Renal cortical epithelial cell (primary cell): ENCODE data around the gene SCFD2. TPM values are rescaled to one million over a fixed set of nuclear protein-coding genes. Genes with fewer than 3 reads are reported as not detected.

ENCODE experiments used
- DNase-seq: peaks from one replicate; pipeline ENCODE4 v3.0.0-alpha.2; 2011; ENCODE audit warnings: low read depth
- total RNA-seq: library from RNA; depleted of rRNA; stranded (reverse); fragments of >200 nt; gene quantifications from 2 replicates; pipeline ENCODE4 v1.2.3, GENCODE V29; 2014

SCFD2 gene
- total RNA-seq, 1 donor from 2014 or later = 22.7 TPM

DNA sequence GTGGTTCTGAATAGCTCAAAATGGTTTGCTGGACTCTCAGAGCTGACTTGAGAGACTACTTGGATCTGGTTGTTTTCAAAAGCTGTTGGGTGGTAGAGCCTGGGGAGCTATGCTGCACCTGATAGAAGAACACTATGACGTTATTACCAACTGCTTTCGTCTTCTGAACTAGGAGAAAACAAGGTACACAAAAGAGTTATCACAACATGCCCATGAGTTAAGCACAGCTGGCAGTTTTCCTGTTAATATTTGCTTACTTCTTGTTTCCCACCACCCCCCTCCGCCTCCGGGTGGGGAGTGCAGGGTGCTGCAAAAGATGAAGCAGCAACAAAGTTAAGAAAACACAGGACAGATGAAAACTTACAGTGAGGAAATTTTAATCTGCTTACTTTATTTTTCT is 434.6 kb downstream of the SCFD2 start:
- no peak for DNase-seq

DNA sequence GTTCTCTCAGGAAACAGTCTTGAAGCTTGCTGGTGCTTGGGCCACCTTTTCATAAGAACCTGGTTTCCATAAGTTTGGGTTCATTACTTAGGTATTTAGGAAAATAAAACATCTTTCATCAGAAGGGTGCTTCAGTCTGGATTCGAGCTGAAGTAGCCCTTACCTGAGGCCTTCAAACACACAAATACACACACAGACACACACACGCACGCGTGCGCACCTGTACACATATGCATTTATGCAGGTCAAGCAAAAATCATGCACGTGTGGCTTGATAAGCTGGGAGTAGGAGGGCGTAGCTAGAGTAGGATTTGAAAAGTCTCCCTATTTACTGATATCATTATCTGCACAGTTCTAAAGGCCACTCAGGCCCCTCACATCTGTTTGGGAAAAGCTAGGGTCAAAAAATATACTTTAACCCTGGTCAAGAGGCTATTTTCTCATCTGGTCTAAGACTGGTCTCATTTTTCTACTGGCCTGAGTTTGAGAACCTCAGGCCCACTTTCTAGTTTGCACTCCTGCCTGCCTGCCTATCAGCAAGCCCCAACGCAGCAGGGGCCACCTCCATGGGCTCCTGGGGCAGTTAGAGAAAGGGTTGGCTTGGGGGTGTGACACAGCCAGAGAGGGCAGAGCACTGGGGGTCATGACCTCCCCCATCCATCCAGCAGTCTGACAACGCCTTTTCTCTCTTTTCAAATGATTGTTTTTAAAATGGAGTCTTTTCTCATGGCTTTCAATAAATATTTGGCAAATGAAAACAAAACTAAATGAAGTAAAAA is 439.5 kb downstream of the SCFD2 start:
- DNase-seq = no peak

DNA sequence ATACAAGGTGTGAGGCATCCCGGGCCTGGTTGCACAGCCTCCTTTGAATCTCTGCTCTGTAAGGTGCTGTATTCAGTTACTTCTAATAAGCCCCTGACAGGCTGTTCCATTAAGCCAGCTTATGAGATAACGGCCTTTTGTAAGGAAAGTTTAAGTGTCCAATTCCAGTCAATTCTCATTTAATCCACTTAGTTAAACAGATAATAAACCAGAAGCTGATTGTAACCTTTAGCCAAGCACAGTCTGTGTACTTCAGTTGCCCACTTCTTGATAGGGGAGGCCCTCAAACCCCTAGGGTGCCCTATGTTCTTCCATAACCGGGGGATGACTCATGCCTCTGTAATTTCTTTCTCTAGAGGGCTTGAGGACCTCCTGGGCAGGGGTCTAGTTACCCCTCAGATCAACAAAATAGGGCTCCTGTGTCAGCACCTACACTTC is 440.3 kb downstream of the SCFD2 start:
- DNase-seq = peak; percentile 17

DNA sequence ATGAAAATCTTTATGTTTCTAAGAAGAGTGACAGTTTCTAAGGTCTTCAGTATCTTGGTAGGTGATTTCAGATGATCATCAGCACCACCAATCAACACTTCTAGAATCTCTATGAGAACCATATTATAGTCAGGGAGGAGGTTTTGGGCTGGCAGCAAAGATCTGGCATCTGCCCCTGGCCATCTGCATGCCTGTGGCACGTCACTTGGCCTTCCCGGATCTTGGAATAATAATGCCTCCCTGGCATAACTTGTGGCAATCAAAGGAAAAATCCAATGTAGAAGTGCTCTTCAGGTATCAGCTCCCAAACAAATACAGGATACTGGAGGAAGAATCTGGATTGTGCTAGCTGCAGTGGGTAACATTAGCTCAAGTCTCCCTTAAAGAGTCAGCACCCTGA is 446.4 kb downstream of the SCFD2 start:
- no peak for DNase-seq

DNA sequence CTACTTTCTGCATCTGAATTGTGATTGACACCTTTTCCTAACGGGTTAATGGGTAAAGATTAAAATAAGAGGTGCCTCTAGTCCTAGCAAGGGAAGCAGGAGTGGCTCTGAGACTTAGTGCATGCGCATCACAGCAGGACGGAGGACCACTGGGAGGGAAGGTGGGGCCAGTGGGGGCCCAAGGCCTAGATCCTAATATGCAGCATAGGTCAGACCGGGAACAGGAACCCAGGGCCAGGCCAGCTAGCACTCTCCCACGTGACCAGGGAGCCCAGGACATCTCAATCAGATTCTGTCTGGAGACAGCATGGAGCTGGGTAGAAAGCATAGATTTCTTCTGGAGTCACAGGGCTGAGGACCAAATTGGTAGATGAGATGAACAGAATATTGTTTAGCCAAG is 448.0 kb downstream of the SCFD2 start:
- no peak for DNase-seq

DNA sequence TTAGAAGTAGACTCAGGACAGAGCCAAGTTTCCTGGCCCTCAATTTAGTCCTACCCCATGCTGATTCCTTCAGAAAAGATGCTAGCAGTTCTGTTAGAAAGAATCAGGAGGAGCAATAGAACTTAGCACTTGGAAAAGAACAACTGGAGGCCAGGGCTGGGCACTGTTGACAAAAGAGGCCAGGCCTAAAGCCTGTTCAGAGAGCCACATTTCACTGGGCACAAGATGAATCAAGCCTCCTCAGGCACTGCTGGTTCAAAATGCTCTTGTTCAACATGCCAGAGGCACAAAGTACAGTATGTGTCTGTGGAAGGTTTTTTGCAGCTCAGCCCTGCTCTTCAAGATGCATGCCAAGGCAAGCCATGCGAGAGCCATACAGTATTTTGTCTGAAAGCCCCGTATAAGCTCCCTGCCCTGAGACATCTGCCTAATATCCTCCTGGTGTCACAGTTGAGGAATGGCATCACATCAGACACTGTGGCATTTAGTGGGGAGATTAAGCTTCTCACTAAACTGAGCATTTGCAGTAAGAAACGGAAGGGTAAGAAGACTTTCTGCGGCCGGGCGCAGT is 450.0 kb downstream of the SCFD2 start:
- DNase-seq = no peak

DNA sequence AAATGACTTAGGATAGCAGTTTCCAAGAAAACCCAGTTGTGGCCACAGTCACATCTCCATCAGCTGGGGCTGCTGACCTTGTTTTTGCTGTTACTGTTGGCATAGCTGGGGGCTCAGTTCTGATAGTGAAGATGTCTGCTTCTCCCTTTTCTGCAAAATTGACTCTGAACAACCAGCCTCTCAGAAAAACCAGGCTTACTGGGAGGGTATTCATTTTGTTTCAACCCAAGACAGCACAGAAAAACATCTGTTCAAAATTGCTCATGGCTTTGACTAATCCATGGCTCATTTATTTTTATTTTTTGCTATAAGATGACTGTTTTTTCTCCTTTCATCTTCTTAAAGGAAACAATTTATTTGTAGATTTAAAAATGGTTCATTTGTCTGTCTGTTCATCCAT is 450.7 kb downstream of the SCFD2 start:
- DNase-seq = no peak

DNA sequence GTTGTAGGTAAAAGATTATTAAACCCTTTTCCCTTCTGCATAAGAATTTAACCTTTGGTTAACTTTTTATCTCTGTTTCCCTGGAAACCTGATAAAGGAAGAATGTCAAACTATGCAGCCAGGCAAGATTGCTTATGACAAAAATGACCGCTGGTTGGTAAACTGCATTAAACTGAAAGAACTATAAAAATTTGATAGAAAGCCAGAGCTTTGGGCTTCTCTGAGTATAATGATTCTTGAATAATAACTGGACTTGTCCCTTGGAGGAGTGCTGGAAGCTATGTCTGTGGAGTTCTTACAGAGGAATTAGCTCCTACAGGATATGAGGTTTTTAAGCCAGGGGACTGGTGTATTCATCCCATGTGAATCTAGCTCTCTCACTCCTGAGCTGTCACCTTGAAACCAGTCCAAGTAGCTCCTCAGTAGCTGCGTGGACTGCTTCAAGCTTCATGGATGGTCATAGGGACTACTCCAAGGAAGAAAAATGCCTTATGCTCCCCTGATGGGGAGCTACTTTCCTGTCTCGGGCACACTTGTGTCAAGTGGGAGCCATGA is 451.7 kb downstream of the SCFD2 start:
- DNase-seq = no peak

DNA sequence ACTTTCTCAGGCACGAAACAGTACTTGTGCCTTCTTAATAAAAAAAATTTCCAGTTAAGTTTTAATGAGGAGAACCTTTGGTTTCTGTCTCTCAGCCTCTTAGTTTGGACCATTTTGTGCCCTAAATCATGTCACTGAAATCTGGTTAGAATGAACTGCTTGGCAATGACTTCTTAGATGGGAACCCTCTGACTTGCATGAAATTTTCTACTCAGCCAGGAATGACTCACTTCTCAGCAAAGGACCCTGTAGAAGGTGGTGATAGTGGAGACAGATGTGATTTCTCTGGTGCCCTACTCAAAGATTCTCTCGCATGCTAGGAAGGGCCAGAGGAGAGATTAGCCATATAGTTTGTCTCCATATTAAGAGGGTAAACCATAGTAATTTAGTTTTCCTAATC is 453.3 kb downstream of the SCFD2 start:
- DNase-seq = peak; percentile 10

DNA sequence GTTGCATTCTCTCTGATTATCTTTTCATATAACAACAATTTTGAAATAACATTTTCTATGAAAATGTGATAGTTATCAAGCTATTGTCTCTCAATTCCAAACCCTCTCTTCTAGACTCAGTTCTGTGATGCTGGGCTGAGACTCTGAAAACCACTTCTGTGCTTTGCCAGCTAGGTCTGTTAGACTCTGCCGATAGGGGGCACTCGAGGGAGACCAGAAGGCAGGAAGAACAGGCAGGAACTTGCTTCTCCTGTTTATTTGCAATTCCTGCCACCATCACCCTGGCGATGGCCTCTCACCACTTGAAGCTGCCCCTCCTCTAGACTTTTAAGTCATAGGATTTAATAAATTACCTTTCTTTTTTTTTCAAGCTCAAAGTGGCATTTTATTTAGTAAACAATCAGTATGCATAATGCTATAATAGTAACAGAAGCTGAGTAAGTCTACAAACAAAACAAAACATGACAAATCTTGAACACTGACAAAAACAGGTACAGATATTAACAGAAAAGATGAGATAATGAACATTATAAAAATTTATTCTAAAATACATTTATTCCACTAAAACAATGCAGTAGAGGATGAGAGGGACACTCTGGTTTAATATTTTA is 454.1 kb downstream of the SCFD2 start:
- DNase-seq = peak; percentile 76

DNA sequence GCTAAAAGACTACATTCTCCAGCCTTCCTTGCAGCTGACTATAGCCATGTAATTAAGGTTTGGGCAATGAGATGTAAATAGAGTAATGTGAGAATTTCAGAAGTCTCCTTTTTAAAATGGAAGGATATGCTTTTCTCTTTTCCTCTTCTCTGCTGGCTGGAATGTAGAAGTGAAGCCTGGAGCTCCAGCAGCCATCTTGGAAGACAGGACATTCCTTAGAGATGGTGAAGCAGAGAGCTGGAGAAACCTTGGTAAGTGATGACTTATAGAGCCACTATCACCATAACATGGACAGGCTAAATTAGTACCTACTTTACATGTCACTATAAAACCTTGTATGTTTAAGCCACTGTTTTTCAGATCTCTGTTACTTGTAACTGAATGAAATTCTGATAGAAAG is 455.7 kb downstream of the SCFD2 start:
- no peak for DNase-seq

DNA sequence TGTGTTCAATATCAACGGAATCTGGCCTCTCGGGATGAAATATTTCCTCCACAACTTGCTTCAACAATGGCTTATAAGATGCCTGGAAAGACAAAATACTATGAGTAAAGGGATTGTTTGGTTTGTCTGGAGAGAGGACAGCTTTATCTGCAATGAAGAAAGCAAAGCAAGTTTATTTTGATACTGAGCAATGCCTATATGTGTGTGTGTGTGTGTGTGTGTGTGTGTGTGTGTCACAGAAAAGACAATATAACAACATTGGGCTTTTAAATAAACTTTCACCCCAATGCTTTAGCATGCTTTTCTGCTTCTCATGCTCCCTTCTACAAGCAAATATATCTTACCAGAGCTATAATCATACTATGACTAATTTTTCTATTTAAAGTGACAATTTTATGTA is 458.4 kb downstream of the SCFD2 start:
- no peak for DNase-seq

DNA sequence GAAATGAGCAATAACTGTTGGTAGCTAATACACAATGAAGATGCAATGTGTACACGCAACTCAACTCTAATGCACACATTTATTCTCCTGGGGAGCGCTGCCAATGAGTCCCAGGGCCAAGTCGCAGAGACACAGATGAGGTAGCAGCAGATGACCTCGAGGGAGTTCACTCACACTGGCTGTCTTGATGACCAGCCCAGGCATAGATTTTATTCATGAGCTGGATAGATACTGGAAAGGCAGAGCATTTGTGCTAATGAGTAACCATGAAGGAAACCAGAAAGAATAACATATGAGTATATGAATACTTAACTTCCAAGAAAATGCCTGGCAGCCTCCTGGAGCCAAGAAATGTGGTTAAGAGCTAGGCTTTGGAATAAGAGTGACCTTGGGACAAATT is 461.4 kb downstream of the SCFD2 start:
- peak; percentile 69 for DNase-seq

DNA sequence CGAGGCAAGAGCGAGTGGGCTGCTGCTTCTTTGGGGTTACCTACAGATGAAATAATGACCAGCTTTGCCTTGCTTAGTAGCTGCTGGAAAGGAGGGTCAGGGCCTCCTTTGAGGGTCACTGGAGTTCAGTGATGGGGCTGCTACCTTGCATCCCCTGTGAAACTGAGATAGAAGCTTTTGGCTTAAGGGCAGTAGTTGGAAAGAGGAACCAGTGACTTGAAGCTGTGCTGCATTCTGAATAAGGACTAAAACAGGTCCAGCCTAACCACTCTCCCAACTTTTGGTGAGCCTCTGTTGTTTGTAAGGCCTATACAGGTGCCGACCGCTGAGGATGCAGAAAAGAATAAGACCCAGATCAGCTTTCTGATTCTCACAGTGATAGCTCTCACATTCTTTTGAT is 462.6 kb downstream of the SCFD2 start:
- DNase-seq = no peak

DNA sequence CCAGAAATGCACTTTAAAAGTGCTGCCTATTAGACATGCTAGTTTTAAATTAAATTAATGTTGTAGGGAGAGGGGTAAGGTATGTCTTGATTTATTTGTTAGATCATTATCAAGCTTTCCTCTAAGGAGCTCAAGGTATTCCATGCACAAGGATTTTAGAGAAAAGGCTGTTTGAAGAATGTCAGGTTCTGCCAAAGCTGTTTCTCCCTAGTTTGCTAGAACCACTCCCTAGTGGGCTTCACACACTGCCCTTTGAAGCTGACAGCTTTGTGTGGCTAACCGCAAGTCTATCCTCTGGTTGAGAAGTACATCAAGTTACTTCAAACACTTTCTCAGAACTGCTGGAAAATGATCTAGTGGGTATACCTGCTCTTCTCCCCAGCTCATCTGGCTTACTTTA is 471.4 kb downstream of the SCFD2 start:
- no peak for DNase-seq

DNA sequence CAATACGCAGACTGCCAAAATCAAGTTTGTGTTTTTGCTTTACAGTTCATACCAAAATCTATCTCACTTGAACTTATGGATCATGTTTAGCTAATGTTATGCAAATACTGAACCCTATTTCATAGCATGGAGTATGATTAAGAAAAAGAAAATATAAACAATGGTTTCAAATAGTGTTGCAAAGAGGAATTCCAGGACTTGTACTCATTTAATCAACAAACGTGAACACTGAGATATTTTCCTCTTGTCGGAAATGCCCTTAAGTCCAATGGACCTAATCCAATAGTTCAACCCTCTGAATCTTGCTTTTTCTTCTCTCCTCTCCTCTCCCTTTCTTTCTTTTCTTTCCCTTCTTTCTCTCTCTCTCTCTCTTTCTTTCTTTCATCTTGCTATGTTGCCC is 473.0 kb downstream of the SCFD2 start:
- no peak for DNase-seq

DNA sequence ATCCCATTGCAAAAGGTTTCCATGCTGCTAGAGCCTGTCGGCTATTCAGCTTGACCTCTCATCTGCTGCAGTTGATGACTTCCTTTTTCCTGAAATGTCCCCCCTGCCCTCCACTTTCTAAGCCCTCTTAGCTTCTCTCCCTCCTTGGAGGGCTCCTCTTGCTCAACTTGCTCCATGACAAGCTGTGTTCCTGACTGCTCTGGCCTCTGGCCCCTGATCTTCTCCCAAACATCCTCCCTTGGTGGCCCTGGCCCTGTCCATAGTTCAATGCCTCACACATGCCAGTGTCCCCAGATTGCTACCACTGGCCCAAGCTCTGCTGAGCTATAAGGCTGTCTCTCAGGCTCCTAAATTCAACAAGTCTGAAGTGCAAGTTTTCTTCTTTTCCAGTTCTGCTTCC is 474.1 kb downstream of the SCFD2 start:
- no peak for DNase-seq

DNA sequence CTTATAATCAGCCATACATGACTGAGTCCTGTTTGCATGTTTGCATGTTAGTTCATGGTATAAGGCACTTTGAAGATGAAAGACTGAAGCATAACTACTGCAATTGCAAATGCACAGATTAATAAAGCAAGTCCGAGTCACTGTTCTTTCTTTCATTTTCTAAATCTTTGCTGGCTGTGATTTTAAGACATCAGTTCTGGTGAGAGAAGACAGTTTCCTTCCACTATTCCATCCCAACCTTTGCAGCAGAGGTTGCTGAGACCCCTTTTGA is 475.4 kb downstream of the SCFD2 start:
- DNase-seq = no peak

DNA sequence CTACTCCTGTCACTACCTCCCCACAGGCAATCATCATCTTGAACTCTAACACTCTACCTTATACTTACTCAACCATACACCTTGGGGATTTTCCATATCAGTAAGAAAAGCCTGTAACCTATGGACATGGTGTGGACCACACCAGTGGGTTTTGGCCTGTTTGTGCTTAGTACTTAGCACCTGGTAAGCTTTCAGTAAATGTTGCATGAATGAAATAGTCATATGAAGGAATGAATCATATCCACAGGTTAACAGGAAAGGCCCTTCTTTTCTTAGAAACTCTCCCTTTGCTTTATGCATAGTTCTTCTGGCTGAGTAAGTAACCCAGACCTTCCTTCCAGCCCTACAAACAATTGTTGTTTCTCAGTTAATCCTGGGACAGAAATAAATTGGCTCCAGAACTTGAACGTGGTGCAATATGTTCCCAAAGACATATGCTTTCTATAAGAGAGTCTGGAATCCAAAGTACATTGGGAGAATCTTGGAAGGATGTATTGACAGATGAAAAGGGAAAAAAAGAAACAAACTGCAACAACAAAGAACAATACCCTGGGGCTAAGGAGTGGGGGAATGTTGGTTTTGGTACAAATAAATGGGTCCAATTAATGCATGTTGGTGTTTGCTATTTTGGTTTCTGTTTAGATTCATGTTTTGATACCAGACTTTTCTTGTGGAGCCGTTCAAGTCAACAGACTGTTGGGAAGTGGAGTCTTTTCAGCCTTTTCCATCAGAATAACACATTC is 475.9 kb downstream of the SCFD2 start:
- peak; percentile 62 for DNase-seq

DNA sequence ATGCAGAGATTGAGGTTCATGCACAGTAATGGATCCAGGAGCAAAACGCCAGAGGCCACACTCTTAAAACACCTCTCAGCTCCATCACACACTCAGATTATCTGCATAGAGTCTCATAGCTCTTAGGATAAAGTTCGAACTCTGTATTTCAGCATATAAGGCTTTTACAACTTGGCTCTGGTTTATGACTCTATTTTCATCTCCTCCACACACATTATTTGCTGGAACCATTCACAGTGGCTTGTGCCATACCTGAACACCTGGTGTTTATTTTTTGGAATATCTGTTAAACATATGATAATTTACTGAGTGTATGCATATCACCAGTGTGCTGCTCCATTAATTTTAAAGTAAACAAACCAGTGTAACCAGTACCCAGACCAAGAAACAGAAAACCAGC is 476.5 kb downstream of the SCFD2 start:
- DNase-seq = no peak

DNA sequence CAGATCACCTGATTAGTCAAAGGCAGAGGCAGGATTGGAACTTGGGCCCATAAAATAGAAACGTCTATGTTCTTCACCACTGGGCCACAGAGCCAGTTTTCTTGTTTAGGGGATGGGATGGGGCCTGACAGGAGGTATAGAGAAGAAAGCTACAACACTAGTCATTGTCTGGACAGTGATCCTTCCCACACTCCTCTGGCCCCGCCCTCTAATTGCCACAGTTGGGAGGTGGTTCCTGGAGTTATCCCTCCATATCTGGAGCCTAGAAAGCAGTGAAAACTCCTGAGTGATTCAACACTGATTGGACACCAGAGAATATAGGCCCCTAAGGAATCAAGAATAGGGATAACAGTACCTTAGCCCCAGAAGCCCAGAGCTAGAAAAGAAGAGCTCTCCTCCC is 480.9 kb downstream of the SCFD2 start:
- DNase-seq = no peak
